HG03135 (cell line): ENCODE results near the gene AK2.
"Not testable (repeated sequence)": the region's sequence is repeated elsewhere in the genome, so short reads cannot be mapped to it uniquely, and the experiment has no call there.

Experiments used
- ATAC-seq: cut with Tn5 transposase; IDR thresholded peaks from one replicate; pipeline ENCODE4 v1.9.1; 2021; ENCODE audit warnings: mild to moderate bottlenecking, moderate library complexity; ENCODE audit not compliant: unreplicated experiment

The AK2 gene

DNA sequence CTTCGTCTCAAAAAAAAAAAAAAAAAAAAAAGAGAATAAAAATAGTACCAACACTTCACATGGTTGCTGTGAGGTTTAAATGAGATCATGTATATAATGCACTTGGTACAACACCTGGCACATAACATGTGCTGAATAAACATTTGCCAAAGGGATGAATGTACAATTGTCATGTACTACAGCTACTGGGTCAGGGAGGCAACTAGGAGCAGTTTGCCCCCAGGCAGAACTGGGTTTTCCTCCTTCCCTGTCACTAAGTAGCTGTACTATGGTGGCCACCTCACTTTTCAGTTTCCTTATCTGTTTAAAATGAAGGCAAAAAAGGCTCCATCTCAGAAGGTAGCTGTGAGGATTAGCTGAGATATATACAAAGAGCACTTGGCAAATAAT is 11.5 kb downstream of the AK2 start:
- ATAC-seq = no peak

GRCh38 chr1:33024430-33025179 is 12.1 kb downstream of the AK2 start:
- ATAC-seq = not testable (repeated sequence)

DNA sequence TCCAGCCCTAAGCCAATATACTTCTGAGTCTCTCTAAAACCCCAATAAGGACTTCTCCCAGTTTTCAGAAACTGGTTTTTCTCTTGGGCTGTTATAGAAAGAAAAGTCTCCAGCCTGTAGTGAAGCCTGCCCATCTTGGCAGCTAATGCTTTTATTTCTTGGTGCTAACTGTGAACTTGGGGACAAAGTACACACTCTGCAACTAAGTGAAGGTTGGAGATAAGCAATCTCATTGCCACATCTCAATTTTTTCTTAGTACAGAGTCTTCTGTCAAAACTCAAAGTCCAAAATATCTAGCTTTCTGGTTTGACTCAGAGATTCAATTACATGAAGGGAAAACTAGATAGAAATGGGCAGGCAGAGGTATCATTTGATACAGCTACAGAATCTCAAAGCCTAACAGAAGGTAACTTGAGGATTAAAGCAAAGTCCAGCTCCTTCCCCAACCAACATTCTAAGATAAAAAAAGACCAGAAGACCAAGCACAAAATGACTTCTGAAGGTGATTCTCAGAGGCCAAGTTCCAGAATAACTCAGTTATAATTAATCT is 14.0 kb downstream of the AK2 start:
- ATAC-seq = no peak

DNA sequence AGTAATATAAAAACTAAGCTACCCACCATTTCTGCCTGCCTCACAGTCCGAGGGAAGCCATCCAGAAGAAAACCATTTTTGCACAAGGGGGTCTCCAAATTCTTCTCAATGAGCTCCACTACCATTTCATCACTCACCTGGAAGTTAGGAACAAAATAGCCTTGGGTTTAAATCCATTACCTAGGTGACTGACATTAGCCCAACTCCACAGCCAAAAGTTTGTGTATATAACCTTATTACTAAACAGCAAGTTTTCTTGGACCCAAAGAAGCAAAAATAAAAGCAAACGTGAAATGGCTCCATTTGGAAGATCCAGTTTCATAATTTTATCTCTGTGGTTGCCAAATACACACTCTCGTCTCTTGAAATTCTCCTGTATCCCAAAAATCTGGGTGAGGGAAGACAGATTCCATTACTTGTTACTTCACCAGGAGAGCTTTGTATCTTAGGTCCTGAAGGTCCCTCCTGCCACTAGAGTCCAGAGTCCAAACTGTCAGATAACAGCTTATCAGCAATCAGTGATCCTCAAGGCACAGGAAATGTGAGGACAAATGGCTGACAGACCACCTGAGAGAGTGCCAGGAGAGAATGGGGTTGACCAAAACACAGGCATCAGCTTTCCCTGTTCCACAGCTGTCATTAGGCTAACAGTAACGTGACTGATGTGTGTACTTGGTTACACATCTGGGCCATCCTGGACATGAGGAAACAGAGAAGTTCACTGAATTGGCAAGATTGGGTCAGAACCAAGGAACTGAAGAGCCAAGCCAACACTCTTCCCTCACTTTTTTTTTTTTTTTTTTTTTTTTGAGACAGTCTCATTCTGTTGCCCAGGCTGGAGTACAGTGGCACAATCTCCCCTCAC is 14.9 kb downstream of the AK2 start:
- ATAC-seq = no peak

- no peak for ATAC-seq
Measured at GRCh38 chr1:33018112-33018511, 18.6 kb downstream of the AK2 start.

GRCh38 chr1:33017175-33017574 is 19.5 kb downstream of the AK2 start:
- no peak for ATAC-seq

DNA sequence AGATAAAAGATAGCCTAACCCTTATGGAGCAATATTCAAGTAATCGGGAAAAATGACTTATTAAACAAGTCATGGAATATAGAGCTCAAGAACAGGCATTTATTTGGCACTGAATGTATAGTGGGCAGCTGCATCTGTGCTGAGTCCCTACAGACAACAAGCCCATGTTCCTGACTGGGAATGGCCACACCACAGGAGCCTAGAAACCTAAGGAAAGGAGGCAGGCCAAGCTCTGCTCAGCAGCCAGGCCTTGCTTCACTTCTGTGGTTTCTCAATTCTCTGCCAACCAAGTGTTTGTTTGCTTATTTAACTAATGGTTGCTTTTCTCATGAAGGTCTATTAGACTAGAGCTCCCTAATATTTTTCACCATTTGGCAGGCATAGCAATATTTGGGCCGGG is 21.5 kb downstream of the AK2 start:
- no peak for ATAC-seq

DNA sequence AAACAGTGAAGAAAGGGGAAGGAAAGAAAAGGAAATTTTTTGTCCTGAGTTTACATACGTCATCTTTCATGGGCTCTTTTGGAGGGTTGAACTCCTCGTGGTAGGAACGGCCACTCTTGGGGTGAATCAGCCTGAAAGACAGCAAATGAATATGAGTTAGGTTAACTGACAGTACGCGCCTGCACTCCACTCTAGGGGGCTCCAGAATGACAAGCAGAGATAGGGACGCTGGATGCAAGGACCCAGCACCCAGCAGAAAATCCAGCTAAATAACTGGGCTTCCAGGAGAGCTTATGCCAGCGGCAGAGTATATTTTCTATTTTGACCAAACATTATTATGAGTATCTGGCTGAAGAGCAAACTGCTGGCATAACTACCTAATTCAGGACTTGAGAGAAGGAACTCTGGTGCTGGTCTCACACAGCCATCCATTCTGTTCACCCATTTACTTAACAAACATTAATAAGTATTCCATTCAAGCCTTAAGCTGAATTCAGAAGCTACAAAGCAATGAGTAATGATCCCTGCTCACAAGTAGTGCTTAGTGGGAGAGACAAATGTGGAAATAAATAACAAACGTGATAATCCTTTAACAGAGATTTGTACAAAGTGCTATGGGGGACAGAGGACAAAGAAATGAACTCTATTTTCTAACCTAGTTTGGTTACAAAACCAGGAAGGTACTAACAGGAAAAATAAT is 22.1 kb downstream of the AK2 start:
- ATAC-seq = no peak

GRCh38 chr1:33013791-33014190 is 22.9 kb downstream of the AK2 start:
- ATAC-seq = no peak

- no peak for ATAC-seq
Measured at GRCh38 chr1:33012165-33012564, 24.5 kb downstream of the AK2 start.

GRCh38 chr1:33010932-33011731 is 25.6 kb downstream of the AK2 start:
- ATAC-seq = no peak

- no peak for ATAC-seq
Measured at GRCh38 chr1:33009561-33009960, 27.1 kb downstream of the AK2 start.

DNA sequence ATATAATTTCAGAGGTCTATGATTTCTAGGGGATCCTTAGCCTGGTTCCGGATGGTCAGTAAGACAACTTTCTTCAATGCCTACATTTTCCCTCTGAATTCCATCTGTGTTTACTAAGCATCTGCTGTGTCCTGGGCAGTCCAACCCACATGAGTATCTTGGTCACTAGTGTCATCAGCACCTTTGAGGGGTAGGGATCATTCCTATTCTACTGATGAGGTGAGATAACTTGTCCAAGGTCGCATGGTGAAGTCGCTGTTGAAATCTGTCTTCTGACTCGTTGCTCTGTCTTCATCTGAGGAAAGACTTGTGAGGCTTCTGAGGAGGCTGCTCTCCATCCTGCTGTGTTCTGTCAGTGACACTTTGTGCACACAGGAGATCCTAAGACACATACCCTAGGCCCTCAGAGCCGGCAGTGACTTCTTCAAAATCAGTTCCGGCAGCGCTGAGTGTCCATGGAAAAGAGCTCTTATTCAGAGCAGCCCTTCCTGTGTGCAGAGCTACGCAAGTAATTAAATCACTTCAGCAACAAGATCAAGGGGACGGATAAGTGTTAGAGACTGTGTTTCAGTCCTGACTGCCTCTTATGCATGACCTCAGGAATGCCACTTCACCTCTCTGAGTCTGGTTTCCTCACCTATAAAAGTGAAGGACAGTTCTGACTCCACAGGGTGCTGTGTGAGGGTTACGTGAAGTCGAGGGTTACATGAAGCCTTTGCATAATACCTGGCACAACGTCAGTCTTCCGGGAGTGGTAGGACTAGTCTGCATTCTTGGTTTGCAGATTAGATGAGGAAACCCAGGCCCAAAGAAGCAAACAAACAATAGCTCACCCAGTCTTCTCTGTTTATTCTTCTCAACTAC is 28.4 kb downstream of the AK2 start:
- no peak for ATAC-seq

GRCh38 chr1:33007190-33008050 is 29.3 kb downstream of the AK2 start:
- ATAC-seq = no peak

- ATAC-seq = no peak
Measured at GRCh38 chr1:33005838-33006421, 30.8 kb downstream of the AK2 start.

DNA sequence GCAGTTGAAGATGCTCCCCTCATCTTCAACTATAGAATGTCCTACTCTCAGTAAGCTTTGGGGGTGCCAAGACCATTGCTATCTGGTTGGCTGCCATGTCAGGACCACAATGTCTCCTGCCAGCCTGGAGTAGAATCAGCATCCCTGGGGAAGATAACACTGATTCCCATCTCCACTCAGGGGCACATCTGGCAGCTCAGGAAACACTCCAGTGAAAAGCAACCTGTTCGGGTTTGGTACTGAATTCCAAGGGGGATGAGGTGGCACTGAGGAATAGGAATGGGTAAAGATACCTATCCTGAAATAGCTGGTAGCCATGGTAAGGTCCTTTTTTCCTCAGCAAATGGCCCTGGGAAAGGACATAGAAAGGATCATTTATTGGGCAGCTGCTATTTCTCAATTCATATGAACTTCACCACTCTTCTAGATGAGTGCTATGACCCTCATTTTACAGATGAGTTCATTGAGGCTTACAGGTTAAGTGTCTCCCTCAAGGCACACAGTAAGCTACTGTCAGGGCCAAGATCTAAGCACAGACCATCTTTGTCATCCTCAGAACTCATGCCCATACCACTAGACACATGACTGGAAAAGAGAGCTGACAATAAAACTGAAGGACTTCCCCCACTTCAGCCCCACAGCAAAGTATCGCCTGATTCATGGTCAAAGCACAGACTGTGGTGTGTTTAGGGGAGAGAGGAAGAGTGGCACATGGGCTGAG is 31.4 kb downstream of the AK2 start:
- ATAC-seq = no peak

- no peak for ATAC-seq
Measured at GRCh38 chr1:33004613-33005012, 32.1 kb downstream of the AK2 start.

- no peak for ATAC-seq
Measured at GRCh38 chr1:33003657-33004056, 33.0 kb downstream of the AK2 start.
